Left forelimb (tissue), 1 donor: ENCODE measurements around the gene SLC66A1.
"Not testable (repeated sequence)": the region's sequence is repeated elsewhere in the genome, so short reads cannot be mapped to it uniquely, and the experiment has no call there.

Source experiments
- DNase-seq: peaks from one replicate; pipeline ENCODE4 v3.0.0-alpha.2; 2018; ENCODE audit warnings: low spot score

Gene SLC66A1, protein sequence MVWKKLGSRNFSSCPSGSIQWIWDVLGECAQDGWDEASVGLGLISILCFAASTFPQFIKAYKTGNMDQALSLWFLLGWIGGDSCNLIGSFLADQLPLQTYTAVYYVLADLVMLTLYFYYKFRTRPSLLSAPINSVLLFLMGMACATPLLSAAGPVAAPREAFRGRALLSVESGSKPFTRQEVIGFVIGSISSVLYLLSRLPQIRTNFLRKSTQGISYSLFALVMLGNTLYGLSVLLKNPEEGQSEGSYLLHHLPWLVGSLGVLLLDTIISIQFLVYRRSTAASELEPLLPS

DNA sequence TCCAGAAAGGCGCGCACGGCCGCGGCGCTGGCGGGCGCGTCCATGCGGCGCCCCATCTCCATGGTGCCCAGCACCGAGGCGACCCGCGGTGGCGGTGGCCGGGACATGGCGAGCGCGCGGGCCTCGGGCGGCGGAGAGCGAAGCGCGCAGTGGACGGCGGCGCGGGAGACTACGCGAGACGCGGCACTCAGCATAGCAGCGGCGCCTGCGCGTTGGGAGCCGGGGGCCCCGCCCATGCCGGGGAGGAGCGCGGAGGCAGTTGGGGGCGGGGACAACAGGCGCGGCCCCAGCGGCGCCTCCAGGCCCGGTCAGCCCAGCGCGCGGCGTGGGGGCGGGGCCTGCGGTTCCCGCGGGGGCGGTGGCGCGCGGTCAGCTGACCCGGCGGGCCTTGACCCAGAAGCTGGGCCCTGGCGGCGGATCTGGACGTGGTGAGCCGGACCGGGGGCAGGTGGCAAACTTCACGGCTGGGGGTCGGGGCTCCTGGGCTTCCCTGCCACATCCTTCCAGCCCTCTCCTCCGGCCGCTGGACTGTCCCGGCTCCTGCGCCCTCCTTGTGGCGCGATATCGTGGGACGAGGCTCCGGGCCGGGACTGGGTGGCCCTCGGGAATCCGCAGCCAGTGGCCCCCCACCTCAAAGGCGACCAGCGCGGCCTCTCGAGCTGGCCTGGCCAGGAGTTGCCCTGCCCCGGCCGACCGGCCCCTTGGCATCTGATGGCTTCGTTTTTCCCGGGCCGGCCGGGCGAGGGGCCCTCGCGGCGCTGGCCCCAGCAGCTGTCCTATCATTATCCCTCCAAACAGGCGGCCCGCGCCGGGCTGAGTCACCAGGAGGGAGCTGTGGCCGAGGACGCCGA, at the start of gene SLC66A1, which contains the start of gene AKR7A2:
Gene SLC66A1, plus strand, starts transcription at position 396 of the 851 bp plus-strand sequence. CDS start 5,352 bp downstream, outside the sequence.
Gene AKR7A2, minus strand, starts transcription at position 214 of the 851 bp plus-strand sequence. Its CDS starts 20 bp downstream, at position 194.
- DNase-seq: peak; percentile 95

DNA sequence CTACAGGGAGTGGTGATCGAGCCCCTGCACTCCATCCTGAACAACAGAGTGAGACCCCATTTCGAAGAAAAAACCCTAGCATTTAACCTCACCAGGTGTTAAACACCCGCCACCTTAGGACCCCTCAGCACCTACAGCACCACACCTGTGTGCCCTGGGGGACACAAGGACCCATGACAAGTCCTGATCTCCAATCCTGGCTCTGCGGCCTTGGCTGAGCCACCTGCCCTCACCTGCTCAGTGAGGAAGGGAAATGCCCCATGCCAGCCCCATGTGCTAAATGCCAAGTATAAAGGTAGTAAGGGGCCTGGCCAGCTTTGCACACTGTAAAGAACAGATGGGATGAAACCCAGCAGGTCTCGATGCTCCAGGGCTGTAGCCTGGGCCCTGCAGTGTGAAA, 49.4 kb upstream of the SLC66A1 start:
- no peak for DNase-seq

DNA sequence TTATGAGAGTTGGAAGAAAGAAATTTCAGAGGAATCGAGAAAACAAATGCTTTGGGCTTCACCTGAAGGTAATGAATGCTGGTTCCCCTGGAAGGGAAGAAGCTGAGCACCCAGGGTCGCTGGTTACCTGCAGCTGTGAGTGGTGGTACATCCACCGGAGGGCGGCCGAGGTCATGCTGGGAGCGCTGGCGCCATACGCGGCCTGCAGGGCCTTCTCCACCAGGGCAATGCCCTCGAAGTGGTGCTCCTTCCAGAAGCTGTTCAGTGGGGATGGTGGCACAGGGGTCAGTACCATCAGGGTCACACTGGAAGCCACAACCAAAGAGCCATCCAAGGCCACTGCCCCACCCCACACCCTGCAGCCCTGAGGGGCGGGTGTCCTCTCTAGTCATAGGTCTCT, 43.7 kb upstream of the SLC66A1 start:
- no peak for DNase-seq

DNA sequence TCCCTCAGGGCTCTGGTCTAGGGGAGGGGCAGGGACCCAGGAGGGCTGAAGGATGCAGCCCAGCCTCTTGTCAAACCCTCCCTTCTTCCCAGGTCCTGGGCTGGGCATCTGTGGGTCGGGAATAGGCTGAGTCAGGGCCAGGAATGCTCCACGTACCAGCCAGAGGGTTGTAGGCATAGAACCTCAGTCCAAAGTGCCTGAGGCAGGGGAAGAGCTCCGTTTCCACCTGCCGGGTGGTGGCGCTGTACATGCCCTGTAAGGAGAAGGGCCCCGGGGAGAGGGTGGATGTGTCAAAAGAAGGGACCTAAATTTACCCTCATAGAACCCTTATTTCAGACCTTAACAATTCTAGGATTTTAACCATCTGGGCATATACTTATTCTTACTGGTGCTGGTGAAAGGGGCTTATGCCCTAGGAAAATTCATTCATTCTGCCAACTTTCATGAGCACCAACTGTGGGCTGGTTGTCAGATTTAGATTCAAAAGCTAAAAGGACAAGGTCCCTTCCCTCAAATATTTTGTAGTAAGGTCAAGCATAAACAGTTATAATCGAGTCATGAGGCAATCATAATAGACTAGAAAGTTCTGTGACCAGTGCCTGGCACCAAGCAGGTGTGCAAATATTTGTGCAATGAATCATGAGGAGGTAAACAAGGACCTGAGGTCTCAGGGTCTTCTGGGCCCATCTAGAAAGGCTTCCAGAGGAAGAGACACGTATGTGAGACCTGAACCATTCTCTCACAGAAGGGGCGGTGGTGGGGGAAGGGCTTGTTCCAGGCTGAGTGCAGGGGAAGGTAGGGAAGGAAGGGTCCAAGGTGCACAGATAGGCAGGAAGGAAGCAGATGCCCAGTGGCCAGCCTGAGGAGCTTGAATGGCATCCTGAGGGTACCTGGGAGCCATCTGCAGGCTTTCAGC, 42.4 kb upstream of the SLC66A1 start:
- not testable (repeated sequence) for DNase-seq

DNA sequence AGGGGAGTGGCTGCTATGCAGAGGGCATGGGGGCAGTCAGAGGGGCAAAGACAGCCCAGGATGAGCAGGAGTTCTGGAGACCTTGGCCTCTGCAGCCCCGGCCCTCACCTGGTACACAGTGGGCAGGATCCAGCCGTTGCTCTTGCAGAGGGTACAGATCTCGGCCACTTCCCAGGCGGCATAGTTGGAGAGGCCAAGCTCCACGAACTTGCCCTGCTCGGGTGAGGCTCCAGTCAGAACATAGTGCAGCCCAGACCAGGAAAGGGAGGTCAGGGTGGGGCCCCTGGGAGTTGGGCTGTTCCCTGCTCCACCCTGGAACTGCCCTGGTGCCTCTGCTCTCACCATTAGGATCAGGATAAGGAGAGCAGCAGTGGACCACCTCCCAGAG, 41.8 kb upstream of the SLC66A1 start:
- DNase-seq: not testable (repeated sequence)

DNA sequence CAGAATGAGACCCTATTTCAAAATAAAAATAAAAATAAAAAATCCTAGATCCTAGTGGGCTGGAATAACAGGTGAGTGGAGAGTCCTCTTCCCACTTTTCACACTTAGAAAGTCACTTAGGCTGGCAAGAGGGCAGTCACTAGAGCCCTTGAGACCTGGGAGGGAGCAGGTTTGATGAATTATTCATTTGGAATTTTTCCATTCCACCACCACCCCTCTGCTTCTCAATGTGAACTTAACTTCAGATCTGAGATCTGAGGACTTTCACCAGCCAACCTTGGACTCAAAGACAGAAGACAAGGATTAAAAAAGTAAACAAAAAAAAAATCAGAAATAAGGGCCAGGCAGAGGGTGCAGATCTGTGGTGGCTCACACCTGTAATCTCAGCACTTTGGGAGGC, 40.1 kb upstream of the SLC66A1 start:
- no peak for DNase-seq

DNA sequence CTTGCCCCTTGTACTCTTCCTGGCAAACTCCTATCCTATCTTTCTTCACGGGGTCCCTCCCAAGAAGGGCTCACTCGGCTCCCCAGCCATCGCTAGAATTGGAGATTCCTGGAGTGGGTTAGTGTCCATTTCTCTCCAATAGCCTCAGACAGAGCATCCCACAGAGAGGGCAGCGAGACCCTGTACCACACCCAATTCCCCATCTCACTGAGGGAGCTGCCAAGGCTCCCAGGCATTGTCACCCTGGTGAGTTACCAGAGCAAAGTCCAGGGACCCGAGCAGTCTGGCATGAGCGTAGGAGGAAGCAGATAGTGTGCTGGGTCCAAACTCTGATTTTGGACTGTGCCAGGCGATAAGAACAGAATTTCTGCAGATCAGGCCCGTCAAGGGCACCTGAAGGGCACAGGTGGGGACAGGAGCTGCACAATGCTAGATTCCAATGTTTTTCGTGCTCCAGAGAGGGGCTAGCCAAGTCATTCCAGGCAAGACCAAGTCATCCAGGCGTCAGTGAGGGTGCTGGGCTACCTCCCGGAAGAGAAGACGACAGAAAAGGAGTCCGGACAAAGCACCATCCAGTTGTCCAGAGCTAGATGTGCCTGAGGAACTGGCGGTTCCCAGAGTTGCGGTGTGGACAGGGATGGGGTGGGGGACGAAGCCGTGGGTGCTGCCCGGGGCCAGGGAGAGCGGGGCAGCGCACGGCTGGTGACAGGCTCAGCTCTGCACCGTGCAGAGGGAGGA, 38.9 kb upstream of the SLC66A1 start:
- DNase-seq: no peak

DNA sequence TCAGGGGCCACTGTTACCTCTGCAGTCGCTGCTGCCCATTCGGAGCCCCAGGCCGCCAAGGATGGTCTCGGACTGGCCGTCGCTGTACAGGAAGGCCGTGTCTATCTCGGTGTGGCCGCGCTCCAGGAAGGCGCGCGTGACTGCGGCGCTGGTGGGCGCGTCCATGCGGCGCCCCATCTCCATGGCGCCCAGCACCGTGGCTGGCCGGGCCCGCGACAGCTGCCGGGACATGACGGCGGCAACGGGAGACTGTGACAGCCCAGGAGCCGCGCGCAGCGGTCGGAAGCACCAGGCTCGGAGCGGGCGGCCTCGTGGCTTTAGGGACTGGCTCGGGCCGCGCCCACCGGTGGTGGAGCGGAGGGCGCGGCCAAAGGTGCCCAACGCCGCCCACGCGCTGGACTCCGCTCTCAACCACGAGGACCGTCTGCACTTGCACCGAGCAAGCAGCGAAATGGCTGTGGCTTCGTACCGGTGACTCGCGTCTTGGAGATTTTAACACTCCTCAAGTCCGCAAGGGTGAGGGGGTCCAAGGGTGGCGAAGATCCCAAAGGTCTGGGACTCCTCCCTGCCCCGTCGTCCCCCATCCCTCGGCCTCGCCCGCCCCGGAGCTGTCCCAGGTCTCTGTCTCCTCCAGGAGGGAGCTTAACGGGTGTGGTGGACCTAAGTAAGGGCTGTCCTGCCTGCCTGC, 38.1 kb upstream of the SLC66A1 start:
- DNase-seq: not testable (repeated sequence)

DNA sequence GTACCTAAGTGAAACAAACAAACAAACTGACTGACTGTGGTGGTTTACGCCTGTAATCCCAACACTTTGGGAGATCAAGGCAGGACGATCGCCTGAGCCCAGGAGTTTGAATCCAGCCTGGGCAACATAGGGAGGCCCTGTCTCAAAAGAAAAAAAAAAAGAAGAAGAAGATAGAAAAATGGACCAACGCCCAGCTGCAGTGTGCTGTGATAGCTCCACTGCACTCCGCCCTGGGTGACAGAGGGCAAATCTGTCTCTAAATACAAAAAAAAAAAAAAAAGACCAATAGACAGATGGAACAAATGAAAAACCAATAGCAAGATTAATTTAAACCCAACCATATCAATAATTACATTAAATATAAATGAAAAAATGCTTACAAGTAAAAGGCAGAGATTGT, 37.5 kb upstream of the SLC66A1 start:
- no peak for DNase-seq

DNA sequence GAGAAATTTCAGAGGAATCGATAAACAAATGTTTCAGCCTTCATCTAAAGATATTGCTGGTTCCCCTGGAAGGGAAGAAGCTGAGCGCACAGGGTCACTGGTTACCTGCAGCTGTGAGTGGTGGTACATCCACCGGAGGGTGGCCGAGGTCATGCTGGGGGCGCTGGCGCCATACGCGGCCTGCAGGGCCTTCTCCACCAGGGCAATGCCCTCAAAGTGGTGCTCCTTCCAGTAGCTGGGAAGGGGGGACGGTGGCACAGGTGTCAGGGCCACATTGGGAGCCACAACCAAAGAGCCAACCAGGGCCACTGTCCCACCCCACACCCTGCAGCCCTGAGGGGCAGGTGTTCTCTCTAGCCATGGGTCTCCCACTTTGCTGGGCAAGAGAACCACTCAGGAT, 28.2 kb upstream of the SLC66A1 start:
- DNase-seq: no peak

DNA sequence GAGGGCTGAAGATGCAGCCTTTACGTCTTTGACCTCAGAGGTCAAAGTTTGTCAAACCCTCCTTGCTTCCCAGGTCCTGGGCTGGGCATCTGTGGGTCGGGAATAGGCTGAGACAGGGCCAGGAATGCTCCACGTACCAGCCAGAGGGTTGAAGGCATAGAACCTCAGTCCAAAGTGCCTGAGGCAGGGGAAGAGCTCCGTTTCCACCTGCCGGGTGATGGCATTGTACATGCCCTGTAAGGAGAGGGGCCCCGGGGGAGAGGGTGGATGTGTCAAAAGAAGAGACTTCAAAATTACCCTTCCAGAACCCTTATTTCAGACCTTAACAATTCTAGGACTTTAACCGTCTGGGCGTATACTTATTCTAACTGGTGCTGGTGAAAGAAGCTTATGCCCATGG, 27.2 kb upstream of the SLC66A1 start:
- DNase-seq: no peak

DNA sequence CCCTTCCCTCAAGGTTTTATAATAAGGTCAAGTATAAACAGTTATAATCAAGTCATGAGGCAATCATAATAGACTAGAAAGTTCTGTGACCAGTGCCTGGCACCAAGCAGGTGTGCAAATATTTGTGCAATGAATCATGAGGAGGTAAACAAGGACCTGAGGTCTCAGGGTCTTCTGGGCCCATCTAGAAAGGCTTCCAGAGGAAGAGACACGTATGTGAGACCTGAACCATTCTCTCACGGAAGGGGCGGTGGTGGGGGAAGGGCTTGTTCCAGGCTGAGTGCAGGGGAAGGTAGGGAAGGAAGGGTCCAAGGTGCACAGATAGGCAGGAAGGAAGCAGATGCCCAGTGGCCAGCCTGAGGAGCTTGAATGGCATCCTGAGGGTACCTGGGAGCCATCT, 26.8 kb upstream of the SLC66A1 start:
- not testable (repeated sequence) for DNase-seq

DNA sequence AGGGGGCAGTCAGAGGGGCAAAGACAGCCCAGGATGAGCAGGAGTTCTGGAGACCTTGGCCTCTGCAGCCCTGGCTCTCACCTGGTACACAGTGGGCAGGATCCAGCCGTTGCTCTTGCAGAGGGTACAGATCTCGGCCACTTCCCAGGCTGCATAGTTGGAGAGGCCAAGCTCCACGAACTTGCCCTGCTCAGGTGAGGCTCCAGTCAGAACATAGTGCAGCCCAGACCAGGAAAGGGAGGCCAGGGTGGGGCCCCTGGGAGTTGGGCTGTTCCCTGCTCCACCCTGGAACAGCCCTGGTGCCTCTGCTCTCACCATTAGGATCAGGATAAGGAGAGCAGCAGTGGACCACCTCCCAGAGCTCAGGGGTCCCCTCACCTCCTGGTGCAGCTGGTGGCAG, 26.3 kb upstream of the SLC66A1 start:
- DNase-seq: not testable (repeated sequence)

DNA sequence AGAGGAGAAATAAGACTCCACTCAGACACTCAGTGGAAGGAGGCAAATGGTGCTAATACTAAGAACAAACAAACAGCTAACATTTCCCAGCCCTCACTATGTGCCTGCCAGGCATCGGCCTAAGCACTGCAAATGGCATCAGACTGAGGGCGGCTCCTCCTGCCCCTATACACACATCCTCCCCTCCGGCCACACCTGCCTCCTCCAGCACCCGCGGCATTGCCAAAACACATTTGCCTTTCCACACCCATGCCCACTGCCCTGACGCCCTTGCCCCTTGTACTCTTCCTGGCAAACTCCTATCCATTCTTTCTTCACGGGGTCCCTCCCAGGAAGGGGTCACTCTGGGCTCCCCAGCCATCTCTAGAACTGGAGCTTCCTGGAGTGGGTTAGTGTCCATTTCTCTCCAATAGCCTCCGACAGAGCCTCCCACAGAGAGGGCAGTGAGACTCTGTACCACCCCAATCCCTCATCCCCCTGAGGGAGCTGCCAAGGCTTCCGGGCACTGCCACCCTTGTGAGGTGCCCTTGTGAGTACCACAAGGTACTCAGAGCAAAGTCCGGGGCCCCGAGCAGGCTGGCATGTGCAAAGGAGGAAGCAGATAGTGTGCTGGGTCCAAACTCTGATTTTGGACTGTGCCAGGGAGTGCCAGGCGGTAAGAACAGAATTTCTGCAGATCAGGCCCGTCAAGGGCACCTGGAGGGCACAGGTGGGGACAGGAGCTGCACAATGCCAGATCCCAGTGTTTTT, 24.5 kb upstream of the SLC66A1 start:
- no peak for DNase-seq

DNA sequence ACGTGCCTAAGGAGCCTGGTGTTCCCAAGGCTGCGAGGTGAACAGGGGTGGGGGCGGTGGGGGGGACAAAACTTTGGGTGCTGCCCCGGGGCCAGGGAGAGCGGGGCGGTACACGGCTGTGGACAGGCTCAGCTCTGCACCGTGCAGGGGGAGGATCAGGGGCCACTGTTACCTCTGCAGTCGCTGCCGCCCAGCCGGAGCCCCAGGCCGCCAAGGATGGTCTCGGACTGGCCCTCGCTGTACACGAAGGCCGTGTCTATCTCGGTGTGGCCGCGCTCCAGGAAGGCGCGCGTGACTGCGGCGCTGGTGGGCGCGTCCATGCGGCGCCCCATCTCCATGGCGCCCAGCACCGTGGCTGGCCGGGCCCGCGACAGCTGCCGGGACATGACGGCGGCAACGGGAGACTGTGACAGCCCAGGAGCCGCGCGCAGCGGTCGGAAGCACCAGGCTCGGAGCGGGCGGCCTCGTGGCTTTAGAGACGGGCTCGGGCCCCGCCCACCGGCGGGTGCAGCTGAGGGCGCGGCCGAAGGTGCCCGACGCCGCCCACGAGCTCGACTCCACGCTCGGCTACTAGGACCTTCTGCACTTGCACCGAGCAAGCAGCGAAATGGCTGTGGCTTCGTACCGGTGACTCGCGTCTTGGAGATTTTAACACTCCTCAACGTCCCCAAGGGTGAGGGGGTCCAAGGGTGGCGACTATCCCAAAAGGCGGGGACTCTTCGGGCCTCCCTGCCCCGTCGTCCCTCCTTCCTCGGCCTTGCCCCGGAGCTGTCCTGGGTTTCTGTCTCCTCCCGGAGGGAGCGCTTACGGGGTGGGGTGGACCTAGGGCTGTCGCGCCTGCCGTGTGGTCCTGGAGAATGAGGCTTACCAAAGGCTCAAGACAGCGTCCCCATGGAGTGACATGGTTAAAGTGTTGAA, 23.5 kb upstream of the SLC66A1 start, which contains the start of gene AKR7A3:
Gene AKR7A3, minus strand, starts transcription at position 447 of the 918 bp plus-strand sequence. Its CDS starts 61 bp downstream, at position 386.
- not testable (repeated sequence) for DNase-seq

DNA sequence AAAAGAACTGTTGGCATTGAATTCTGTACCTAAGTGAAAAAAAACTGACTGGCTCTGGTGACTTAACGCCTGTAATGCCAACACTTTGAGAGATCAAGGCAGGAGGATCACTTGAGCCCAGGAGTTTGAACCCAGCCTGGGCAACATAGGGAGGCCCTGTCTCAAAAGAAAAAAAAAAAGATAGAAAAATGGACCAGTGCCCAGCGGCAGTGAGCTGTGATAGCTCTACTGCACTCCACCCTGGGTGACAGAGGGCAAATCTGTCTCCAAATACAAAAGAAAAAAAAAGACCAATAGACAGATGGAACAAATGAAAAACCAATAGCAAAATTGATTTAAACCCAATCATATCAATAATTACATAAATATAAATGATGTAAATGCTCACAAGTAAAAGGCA, 22.9 kb upstream of the SLC66A1 start:
- no peak for DNase-seq

DNA sequence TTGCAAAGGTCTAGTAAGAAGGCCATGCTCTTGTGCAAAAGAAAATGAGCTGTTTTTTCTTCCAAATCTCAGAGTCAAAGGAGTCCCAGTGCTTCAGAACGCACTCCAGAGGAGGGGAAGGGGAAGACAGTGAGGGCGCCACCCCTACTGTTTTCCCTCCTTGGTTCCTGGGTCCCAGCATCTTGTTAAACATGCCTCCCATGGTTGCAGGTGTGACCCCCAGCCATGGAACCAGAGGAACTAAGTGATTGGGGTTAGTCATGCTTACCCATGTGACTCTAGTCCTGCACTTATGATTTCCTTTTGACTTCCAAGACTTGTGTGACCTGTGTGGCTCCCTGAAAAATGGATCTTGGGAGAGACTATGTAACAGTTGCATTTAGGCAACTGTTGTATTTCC, 17.5 kb upstream of the SLC66A1 start:
- no peak for DNase-seq

DNA sequence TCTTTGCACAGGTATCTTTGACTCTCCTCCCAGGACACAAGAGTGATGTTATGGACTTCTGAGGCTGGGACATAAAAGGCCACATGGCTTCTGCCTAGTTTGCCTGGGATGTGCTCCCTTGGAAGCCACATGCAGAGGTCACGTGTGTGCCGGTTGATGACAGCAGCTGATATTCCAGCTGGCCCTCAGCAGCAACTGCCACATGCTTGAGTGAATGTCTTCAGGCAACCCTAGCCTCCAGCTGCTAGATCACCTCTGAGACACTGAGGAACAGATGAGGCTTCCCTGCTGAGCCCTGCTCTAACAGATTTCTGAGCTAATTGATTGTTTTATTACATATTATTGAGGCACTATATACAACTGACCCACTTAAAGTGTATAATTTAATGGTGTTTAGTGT, 11.9 kb upstream of the SLC66A1 start:
- no peak for DNase-seq

DNA sequence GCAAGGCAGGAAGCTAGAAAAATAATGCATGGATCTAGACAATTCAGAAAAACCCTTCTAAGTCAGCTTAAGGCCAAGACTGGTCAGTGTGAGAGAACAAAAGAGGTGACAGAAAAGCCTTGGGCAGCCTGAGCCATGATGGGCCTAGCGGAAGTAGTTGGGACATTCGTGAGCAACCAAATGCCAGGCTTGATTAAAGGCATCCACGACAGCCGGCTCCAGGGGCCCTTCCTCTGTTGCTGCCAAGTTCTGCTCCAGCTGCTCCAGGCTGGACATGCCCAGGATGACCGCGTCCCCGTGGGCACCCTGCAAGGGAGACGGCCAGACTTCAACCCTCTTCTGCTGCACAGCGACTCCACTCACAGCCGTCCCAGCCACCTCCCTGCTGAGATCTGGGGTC, 8.0 kb upstream of the SLC66A1 start:
- DNase-seq: not testable (repeated sequence)
